ENCODE data around the gene ARHGAP23.

DNA sequence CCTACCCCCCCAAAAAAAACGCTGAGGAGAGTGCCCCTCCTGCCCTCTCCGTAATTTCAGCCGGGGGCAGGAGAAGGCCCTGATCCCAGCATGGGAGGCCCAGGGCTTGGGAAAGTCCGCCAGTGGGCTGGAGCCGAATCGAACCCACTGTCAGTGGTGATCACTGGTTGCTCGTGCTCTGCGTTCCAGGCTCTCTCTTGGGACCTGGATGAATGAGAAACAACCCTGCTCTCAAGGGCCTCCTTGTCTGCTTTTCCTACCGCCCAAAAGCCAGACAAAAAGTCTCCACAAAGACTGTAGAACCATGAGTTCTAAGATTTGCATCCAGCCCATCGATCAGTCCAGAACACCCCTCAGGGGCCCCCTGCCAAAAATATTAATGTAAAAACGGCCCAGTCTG, 8.1 kb downstream of the ARHGAP23 start:
- TF ChIP-seq, protein P1, sequence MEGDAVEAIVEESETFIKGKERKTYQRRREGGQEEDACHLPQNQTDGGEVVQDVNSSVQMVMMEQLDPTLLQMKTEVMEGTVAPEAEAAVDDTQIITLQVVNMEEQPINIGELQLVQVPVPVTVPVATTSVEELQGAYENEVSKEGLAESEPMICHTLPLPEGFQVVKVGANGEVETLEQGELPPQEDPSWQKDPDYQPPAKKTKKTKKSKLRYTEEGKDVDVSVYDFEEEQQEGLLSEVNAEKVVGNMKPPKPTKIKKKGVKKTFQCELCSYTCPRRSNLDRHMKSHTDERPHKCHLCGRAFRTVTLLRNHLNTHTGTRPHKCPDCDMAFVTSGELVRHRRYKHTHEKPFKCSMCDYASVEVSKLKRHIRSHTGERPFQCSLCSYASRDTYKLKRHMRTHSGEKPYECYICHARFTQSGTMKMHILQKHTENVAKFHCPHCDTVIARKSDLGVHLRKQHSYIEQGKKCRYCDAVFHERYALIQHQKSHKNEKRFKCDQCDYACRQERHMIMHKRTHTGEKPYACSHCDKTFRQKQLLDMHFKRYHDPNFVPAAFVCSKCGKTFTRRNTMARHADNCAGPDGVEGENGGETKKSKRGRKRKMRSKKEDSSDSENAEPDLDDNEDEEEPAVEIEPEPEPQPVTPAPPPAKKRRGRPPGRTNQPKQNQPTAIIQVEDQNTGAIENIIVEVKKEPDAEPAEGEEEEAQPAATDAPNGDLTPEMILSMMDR (IDR thresholded peaks at IDR 0.05; ENCODE audit: low read length) = no peak
- no peak for TF ChIP-seq EZH2 (IDR thresholded peaks at IDR 0.05; ENCODE audit: borderline replicate concordance, low read length)

All from OCI-LY1 (cell line).